Liver (tissue), 3 donors: ENCODE measurements around the gene ZNF587.
"Not testable (repeated sequence)": the region's sequence is repeated elsewhere in the genome, so short reads cannot be mapped to it uniquely, and the experiment has no call there.

Experiments
- CTCF ChIP-seq: fragments of 150-350 bp; IDR thresholded peaks from 2 replicates; pipeline ENCODE4 v1.5.1; 2017; ENCODE audit warnings: improper control_type of control experiment, low read depth, low read length; ENCODE audit not compliant: missing input control
- FOXA1 ChIP-seq: IDR thresholded peaks from 2 replicates; pipeline ENCODE4 v1.6.1; 2016; ENCODE audit warnings: antibody characterized with exemption
- FOXA2 ChIP-seq: IDR thresholded peaks from 2 replicates; pipeline ENCODE4 v1.6.1; 2016; ENCODE audit warnings: antibody characterized with exemption
- GABPA ChIP-seq, 2 donors: IDR thresholded peaks in 1 of 2; conservative IDR thresholded peaks in 1 of 2; 2 replicates each; pipeline ENCODE4 v1.6.1; 2016; ENCODE audit warnings: antibody characterized with exemption in 2 of 2, mild to moderate bottlenecking in 1 of 2, moderate library complexity in 1 of 2
- JUND ChIP-seq, 2 donors: IDR thresholded peaks; 2 replicates each; pipeline ENCODE4 v1.6.1; 2016; ENCODE audit warnings: antibody characterized with exemption in 2 of 2
- MAX ChIP-seq: IDR thresholded peaks from 2 replicates; pipeline ENCODE4 v1.6.1; 2016; ENCODE audit warnings: antibody characterized with exemption
- NR2F2 ChIP-seq: IDR thresholded peaks from 2 replicates; pipeline ENCODE4 v1.6.1; 2016; ENCODE audit warnings: antibody characterized with exemption
- RAD21 ChIP-seq, 2 donors: IDR thresholded peaks; 2 replicates each; pipeline ENCODE4 v1.6.1; 2016; ENCODE audit warnings: antibody characterized with exemption in 2 of 2, mild to moderate bottlenecking in 2 of 2
- REST ChIP-seq: IDR thresholded peaks from 2 replicates; pipeline ENCODE4 v1.6.1; 2016; ENCODE audit warnings: antibody characterized with exemption, mild to moderate bottlenecking
- YY1 ChIP-seq: IDR thresholded peaks from 2 replicates; pipeline ENCODE4 v1.6.1; 2016; ENCODE audit warnings: antibody characterized with exemption, mild to moderate bottlenecking
- donor health status: healthy.
- donor health status: healthy.

- not testable (repeated sequence) for TF ChIP-seq CTCF; JUND (IDR thresholded peaks at IDR 0.05); REST; GABPA (IDR thresholded peaks at IDR 0.05 in 1 of 2, conservative IDR thresholded peaks at IDR 0.05 in 1 of 2); YY1; FOXA1; MAX; FOXA2; NR2F2; RAD21 (IDR thresholded peaks at IDR 0.05)
Observed at GRCh38 chr19:57849162-57849665, 445 bp upstream of the ZNF587 start.
